Bronchial epithelial cell (primary cell): ENCODE measurements around the gene ETNK1. TPM values are rescaled to one million over a fixed set of nuclear protein-coding genes. Genes with fewer than 3 reads are reported as not detected.
A peak's percentile ranks its signal among the peaks of the same experiment; 100 is the strongest.
"Not testable (repeated sequence)": the region's sequence is repeated elsewhere in the genome, so short reads cannot be mapped to it uniquely, and the experiment has no call there.

Source experiments
- DNase-seq: peaks from one replicate; pipeline ENCODE4 v3.0.0-alpha.2; 2010; ENCODE audit warnings: low read depth
- FAIRE-seq: peaks from 2 replicates; lab custom pipeline; 2011; peaks lifted over from hg19 to GRCh38; lab: Jason Lieb, UNC
- H3K27me3 ChIP-seq: 2 replicates; pipeline ENCODE4 v1.5.1; 2011; ENCODE audit warnings: low read length; ENCODE audit not compliant: control insufficient read depth, insufficient read depth
- H3K36me3 ChIP-seq: 2 replicates; pipeline ENCODE4 v1.5.1; 2011; ENCODE audit warnings: low read length; ENCODE audit not compliant: control insufficient read depth, insufficient read depth
- H3K4me3 ChIP-seq: 2 replicates; pipeline ENCODE4 v1.5.1; 2011; ENCODE audit warnings: mild to moderate bottlenecking, low read depth, low read length, control low read depth
- CTCF ChIP-seq: IDR thresholded peaks from 2 replicates; pipeline ENCODE4 v1.5.1; 2011; ENCODE audit warnings: mild to moderate bottlenecking, moderate library complexity, low read length, control low read depth, inconsistent platforms; ENCODE audit not compliant: insufficient read depth, severe bottlenecking
- total RNA-seq: library from RNA; depleted of rRNA; stranded (reverse); fragments of >200 nt; gene quantifications from 2 replicates; pipeline ENCODE4 v1.2.1, GENCODE V29; 2014

The ETNK1 gene
- total RNA-seq, 1 donor from 2014 or later = 9.7 TPM

DNA sequence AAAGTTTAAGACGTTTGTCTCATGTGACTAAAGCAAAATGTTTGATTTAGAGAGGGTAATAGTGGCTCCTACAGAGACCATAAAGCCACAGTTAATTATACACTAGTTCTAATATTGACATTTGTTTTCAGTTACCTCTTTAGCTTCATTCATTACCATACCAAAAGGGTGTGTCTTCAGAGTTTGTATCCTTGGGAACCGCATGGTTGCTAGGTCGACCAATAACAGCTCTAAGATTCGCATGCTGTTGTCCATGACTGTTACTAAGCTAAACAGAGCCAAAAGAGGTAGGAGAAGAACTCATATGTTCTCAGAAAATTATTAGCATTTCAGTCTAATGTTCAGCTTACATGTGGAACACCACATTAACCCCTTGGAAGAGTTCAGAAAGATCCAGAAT lies 36.2 kb upstream of the ETNK1 start:
- no peaks in the 10 kb centered on the region for H3K36me3 ChIP-seq
- FAIRE-seq (no peak), DNase-seq (peak; percentile 13)
- H3K4me3 ChIP-seq = no peak overlapping the region
- no peaks in the 10 kb centered on the region for H3K27me3 ChIP-seq
- TF ChIP-seq CTCF = no peak

- H3K4me3 ChIP-seq = no peak overlapping the region
- no peaks in the 10 kb centered on the region for H3K27me3 ChIP-seq
- FAIRE-seq = no peak
- TF ChIP-seq CTCF = no peak
- no peak for DNase-seq
- H3K36me3 ChIP-seq = no peaks in the 10 kb centered on the region
Measured at GRCh38 chr12:22593864-22594263, 31.1 kb upstream of the ETNK1 start.

GRCh38 chr12:22597539-22597938 lies 27.4 kb upstream of the ETNK1 start:
- not testable (repeated sequence) for DNase-seq, H3K27me3 ChIP-seq, H3K4me3 ChIP-seq, H3K36me3 ChIP-seq, FAIRE-seq

DNA sequence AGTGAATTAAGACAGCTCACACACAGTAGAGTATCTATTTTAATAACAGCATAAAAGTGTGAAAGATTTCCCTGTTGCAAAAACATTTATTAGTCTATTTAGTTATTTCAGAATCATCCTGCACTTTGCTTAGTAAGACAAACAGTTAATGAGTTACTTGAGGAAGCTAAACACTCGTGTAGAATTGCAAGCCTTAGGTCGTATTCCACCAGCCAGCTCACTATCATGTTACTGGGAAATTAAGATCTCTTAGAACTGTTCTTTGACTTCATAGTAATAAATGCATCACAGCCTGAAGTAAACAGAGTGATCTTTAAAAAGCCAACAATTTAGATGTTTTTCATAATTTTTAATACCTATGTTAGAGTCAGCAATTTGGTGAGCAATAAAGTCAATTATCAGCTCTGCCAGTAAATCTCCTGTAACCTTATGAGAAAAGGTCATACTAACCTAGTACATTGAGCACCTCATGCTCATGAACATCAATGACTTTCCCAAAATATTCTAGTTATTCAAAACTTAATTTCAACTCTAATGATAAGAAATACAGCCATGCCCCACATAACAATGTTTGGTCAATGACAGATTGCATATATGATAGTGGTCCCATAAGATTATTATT lies 26.7 kb upstream of the ETNK1 start:
- TF ChIP-seq CTCF = no peak
- DNase-seq = no peak
- H3K27me3 ChIP-seq = no peaks in the 10 kb centered on the region
- no peaks in the 10 kb centered on the region for H3K36me3 ChIP-seq
- H3K4me3 ChIP-seq = no peak overlapping the region
- no peak for FAIRE-seq

DNA sequence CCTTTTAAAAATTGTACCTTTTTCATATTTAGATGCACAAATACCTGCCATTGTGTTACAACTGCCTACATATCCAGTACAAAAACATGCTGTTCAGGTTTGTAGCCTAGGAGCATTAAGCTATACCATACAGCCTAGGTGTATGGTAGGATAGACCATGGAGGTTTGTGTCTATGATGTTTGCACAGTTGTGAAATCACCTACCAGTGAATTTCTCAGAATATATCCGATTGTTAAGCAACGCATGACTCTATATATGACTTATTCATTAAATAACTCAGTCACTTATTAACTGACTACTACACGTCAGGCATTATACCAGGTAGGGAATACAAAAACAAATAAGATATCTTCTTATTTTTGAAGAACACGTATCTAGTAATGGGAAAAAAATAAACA lies 26.2 kb upstream of the ETNK1 start:
- FAIRE-seq = no peak
- no peak for TF ChIP-seq CTCF
- peak; percentile 52 for DNase-seq

GRCh38 chr12:22600181-22600580 lies 24.8 kb upstream of the ETNK1 start:
- no peak overlapping the region for H3K4me3 ChIP-seq
- no peaks in the 10 kb centered on the region for H3K27me3 ChIP-seq
- no peak for FAIRE-seq
- no peak for TF ChIP-seq CTCF
- DNase-seq = no peak
- no peaks in the 10 kb centered on the region for H3K36me3 ChIP-seq

More for the DNA sequence above, 26.2 kb upstream of the ETNK1 start:
- Histone ChIP-seq H3K36me3 (no peaks in the 10 kb centered on the region), H3K27me3 (no peaks in the 10 kb centered on the region), H3K4me3 (no peak overlapping the region)
